Left lobe of liver (tissue), 2 donors: ENCODE data around the gene GRK5. TPM values are rescaled to one million over a fixed set of nuclear protein-coding genes. Genes with fewer than 3 reads are reported as not detected.
"Not testable (repeated sequence)": the region's sequence is repeated elsewhere in the genome, so short reads cannot be mapped to it uniquely, and the experiment has no call there.

Source experiments
- ATAC-seq: fragments of 200-7000 bp; cut with Tn5 transposase; one replicate; pipeline ENCODE4 v1.9.1; 2020; ENCODE audit warnings: mild to moderate bottlenecking, moderate library complexity
- DNase-seq: peaks from one replicate; pipeline ENCODE4 v3.0.0-alpha.2; 2020; ENCODE audit warnings: low spot score
- total RNA-seq: library from RNA; stranded (reverse); gene quantifications from one replicate; pipeline ENCODE4 v1.2.1, GENCODE V29; 2021
- donor health status: DM: no; HTN: no; CAD: no; lungs with moderate emphysema.
- donor health status: DM: no; HTN: yes; CAD: no.

The GRK5 gene
- total RNA-seq, 1 donor from 2014 or later = 8.4 TPM

DNA sequence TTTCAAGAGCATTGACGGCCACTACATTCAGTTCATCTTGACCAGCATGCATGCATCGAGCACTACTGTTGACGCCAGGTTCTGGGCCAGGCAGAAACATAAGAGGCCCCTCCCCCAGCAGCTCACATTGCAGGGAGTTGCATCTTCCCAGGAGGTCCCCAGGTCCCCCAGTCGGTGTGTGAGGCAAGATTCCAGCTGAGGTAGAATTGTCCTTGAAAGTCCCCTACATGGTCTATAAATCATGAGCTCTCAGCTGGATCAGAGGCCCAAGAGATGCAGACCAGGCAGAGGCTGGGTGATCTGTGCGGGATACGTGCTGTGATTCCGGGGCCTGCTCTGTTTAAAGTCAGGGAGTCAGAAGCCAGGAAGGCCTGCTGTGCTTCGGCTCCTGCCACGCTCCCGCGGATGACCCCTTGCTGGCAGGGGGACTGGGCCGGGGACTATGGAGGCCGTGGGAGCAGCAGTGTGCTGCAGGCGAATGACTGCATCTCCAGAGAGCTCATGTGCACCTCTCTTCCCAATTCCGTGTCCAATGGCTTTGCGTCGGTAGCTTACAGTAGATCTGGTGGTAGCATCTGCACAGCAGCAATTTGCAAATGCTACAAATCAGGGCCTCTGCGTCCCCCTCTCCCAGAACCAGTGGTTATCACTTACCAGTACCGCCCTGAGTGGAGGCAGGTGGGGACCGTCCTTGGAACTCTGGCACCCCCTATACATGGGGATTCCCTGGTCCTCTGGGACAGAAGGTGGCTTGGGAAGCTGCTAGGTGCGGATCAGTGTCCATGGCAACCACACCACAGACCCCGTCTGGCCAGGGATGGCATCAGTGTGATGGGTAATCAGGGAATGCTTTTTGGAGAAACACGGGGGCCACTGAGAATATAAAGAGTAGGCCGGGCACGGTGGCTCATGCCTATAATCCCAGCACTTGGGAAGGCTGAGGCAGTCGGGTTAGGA lies 241.5 kb downstream of the GRK5 start:
- no peak for DNase-seq
- ATAC-seq = no peak

DNA sequence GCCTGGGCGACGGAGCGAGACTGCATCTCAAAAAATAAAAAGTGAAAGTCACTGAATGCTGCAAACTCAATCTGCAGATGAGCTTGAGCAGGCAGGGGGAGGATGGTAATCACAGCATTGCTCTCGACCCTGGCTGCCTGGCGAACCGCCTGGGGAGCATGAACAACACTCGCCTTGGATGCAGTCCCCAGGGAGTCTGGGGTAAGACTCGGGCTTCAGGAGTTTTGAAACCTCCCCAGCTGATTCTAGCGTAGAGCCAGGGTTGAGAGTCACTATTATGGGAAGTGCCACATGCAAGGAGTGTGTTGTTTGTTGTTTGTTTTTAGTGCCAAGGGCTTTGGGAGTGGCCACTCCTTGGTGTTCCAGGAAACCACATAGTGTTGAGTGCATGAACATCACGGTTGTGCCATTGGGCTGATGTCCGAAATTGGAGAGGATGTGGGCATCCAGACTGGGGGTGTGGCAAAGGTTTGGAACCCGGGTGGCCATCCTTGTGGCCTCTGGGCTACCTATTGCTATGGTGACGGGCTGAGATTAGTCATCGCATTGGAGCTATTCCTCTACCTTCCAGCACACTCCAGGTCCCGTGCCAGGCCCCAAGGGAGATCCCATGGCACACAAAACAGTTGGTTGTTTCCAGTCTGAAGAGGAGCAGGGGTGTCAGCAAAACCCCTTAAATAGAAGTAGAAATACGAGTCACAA lies 242.5 kb downstream of the GRK5 start:
- ATAC-seq = no peak
- no peak for DNase-seq

DNA sequence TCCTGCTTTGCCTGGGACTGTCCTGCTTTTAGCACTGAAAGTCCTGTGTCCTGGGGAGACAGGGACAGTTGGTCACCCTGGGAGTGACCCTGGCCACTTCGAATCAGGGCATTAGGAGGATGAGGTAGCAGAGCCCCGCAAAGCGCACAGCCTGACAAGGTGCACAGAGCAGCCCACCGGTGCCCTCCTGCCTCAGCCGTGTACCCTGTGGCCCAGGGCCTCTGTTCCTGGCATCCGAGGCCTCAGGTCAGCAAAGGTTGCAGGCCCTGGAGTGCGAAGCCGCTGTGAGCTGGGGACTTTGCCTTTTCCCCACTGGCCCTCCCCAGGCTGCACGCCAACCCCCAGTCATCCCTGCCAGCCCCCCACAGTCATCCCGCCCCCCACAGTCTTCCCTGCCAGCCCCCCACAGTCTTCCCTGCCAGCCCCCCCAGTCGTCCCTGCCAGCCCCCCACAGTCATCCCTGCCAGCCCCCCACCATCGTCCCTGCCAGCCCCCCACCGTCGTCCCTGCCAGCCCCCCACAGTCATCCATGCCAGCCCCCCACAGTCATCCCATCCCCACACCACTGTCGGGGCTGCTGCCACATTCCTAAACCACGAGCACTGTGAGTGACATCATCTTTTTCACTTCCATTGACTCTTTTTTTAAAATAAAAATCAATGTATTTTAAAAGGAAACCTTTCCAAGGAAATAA lies 243.4 kb downstream of the GRK5 start:
- no peak for DNase-seq
- ATAC-seq = no peak

DNA sequence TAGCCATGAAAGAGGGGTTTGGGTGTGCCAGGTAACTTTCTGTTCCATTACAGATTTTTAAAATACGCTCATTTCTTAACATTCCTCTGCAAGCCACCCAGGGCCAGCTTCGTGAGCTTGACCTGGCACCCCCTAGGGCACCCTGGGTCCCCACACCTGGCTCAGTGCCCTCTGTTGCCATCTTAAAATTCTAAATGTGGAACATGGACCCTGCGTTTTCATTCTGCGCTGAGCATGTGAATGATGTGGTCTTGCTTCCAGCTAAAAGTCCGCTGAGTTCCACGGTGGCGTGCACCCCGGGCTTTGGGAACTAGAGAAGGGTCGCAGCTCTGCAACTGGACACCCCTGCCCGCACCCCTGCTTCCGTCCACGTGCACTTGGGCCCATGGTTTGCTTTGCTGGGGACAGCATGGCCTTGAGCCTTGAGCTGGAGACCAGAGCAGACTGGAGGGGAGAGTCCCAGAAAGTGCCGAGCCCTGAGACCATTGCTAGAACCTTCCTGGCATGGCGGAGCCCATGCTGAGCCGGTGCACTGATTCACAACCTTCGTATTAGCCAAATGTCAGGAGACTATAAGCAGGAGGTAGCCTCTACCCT lies 244.0 kb downstream of the GRK5 start:
- ATAC-seq (no peak), DNase-seq (no peak)

DNA sequence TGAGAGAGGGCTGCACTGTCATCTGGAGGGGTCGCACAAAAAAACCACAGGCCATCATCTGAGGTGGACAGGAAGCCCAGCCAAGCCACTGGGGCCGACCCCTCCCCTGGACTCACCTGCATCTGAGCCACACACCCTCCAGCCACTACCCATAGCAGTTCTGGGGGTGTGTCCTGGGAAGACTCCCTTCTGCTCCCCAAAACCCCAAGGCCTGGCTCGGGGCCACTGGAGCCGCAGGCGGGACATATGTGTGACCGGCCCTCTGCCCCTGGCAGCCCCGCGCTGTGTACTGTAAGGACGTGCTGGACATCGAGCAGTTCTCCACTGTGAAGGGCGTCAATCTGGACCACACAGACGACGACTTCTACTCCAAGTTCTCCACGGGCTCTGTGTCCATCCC lies 245.0 kb downstream of the GRK5 start:
- ATAC-seq (no peak), DNase-seq (no peak)

DNA sequence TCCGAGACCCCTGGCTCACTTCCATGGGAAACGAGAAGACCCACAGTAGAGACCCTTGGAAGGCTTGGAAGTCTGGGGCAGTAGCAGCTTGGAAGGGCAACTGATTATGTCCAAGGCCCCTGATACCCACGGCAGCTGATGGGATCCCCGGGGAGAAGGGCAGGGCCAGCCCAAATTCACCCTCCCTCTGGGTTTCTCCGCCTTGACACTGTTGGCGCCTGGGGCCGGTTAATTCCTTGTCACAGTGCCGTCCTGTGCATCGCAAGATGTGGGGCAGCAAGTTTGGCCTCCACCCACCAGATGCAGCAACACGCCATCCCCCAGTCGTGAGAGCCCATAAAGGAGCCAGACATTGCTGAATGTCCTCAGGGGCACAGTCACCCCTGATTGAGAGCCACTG lies 245.9 kb downstream of the GRK5 start:
- DNase-seq (no peak), ATAC-seq (no peak)

DNA sequence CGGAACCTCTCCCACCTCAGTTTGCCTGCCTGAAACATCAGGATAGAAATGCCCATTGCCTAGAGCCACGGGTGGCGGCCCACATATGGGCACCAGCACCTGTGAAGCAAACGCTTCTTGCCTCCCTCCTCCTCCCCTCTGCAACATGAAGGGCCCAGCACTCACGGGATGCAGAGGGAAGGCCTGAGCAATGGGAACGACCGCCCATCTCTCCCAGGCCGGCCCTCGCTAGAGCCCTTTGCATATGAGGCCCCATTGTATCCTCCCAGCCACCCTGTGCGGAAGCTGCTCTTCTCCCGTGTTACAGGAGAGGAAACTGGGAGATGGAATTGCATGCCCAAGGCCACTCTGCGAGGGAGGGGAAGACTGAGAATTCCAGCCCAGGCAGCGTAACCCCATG lies 246.9 kb downstream of the GRK5 start:
- ATAC-seq = no peak

DNA sequence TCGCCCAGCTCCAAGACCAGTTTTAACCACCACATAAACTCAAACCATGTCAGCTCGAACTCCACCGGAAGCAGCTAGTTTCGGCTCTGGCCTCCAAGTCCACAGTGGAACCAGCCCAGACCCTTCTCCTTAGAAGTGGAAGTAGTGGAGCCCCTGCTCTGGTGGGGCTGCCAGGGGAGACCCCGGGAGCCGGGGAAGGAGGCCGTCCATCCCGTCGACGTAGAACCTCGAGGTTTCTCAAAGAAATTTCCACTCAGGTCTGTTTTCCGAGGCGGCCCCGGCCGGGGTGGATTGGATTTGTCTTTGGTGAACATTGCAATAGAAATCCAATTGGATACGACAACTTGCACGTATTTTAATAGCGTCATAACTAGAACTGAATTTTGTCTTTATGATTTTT lies 247.6 kb downstream of the GRK5 start:
- no peak for DNase-seq
- ATAC-seq = no peak

More for the DNA sequence above, 246.9 kb downstream of the GRK5 start:
- no peak for DNase-seq

DNA sequence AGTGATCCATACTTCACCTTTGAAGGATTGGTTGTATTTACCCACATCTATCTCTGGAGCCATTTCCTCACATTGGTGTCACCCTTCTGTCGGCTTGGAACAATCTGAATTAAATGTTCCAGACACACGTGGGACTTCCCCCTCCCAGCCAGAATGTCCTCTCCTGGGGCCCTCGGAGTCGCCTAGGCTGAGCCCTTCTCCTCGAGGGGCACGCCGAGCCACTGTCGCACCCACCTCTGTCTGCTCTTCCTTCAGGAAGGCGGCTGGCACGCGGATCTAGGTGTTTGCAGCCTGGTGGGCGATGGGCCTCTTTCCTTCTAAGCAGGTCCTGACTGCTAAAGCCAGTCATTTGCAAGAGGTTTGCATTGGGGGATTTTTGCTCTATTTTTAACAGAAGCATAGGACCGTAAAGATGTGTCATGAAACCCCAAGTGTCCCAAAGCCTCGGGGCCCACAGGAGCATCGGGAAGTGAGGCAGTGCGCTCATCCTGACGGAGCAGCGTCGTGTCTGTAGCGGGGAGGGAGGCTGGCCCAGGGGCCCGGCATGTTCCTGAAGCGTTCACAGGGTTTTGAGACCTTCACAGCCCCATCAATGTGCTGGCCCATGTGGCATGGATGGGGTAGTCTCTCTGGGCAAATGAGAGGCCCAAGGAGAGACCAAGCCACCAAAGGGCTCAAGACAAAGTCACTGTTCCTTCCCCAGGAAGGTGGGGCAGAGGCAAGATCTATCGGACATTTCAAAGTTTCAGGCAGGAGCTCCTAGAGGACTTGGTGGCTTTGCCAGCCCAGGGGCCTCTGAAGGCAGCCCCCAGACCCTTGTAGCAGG lies 248.5 kb downstream of the GRK5 start:
- DNase-seq = no peak
- no peak for ATAC-seq

DNA sequence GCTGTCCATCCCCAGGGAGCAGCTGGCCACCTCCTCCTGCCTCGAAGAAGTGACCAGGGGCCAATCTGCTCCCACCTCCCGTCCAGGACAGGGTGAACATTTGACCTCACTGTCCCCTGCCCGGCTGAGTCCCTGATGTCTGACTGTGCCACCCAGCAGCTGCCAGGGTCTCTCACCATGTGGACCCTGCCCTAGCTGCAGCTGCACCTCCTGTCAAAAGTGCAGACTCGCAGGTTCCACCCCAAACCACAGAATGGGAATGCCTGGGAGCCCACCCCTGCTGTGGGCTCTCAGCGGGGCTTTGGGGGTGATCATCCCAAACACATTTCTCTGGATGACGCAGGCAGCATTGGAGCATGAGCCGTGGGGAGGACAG lies 249.1 kb downstream of the GRK5 start:
- no peak for DNase-seq
- ATAC-seq = no peak

DNA sequence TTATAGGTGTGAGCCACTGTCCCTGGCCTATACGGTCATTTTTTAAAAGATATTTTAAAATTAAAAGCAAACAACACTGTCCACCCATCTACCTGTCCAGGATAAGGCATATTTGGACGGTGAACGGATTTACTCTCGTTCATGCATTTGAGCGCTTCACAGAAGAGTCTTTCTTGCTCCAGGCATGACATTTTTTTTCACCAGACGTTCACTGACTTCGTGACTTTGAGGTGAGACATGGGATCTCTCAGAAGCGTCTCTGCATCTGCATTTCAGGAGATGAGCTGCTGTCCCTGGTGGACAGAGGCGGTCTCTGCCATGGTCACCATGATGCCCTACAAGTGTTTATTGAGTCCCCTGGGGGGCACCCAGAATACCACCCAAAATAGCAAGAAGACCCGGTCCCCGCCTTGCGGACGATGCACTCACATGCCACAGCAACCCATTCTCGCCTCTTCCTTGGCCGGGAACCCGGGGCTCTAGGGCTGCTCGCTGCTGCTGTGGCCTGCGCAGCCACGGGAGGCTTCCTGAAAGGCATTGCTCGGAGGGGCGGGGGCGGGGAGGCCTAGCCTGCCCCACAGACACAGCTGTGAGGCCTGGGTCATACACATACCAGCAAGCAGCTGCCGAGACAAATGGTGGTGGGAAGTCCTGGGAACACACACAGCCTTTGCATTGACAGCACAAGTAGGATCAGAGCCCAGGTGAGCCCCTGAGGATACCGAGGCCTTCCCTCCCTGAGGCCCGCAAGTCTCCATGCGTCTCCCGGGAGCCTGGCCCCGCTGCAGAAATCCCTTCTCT lies 250.8 kb downstream of the GRK5 start:
- no peak for DNase-seq

DNA sequence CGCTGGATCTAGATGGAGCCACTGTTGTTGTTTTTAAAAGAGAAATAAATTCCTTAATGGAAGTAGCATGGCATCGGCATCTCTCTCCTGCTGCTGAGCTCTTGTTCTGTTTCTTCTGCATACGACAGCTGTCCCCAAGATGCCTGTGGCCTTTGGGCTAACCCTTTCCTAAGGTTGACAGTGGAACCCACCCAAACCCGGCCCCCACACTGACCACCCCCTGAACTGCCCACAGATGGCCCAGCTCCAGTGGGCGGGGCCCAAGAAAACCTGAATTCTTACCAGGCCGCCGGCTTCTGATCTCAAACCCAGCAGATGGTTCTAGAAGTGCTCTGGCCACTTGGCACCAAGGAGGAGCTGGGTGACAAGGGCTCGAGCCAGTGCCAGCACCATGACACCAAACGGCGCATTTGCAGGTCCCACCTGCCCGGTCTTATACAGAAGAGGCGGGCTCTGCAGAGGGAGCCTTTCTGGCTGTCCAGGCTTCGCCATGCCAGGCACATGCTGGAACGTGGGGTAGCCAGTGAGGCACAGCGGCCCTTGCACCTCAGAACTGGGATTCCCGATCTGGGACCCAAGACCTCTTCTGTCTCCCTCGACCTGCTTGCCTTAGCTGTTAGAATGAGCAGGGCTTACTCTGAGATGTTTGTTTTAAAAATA lies 252.4 kb downstream of the GRK5 start:
- no peak for ATAC-seq
- no peak for DNase-seq

More for the DNA sequence above, 250.8 kb downstream of the GRK5 start:
- ATAC-seq = no peak

DNA sequence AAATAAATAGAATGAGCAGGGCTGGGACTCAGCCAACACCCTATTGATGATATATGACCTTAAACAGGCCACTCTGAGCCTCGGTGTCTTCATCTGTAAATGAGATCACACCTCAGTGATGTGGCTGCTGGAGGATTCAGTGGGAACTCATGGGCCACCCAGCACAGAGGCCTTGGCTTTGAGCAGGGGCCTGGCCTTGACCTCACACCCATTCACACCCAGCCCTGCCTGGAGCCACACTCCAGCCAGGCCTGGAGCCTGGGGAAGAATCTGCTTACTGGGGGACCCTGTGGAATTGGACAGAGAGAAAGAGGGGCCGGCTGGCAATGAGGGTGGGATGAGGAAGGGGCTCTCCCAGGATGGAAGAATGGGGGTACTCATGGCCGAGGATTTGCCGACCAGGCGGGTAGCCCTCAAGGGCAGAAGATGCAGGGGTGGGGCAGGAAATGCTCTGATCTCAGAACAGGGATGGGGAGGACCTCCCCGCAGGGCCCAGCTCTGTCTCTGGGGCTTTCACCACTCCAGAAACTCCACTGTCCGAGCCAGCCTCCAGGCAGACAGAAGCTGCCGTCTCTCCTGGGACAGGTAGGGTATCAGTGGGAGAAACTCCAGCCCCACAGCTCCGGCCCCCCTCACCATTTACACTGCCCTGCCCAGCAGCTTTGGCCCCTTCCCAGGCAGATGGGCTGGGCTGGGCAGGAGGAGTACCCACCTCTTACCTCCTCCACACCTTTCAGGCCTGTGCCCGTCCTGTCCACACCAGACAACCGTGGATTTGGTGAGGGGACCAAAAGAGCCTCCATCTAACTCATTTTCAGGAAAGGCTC lies 253.2 kb downstream of the GRK5 start:
- DNase-seq (no peak), ATAC-seq (no peak)

DNA sequence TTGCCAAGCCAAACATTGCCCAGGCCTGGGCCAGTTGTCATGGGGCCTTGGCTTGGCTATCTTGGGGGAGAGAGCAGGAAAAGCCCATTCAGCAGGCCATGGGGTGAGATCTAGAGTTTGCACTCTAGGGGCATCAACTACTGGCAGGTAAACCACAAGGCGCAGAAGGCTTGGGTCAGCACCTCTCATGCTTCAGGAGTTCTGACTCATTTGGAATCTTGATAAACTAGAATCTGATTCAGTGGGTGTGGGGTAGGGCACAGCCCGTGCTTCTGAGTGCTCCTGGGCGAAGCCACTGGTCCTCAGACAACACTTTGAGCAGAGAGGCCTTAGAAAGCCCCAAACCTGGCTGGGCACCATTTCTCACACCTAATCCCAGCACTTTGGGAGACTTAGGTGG lies 254.0 kb downstream of the GRK5 start:
- DNase-seq = no peak
- no peak for ATAC-seq

DNA sequence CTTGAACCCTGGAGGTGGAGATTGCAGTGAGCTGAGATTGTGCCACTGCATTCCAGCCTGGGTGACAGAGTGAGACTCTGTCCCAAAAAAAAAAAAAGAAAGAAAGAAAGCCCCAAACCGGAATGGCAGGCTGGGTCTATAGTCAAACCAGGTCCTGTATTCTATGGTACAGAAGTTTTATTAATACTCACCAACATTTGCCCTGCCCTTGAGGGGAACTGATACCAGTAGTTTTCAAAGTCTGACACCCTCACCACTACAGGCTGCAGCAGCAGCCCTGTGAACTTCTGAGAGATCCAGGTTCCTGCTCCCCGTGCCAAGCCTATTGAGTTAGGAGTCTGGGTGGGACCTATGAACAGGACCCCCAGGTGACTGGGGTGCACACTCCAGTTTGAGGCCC lies 254.6 kb downstream of the GRK5 start:
- DNase-seq = no peak
- ATAC-seq = no peak

DNA sequence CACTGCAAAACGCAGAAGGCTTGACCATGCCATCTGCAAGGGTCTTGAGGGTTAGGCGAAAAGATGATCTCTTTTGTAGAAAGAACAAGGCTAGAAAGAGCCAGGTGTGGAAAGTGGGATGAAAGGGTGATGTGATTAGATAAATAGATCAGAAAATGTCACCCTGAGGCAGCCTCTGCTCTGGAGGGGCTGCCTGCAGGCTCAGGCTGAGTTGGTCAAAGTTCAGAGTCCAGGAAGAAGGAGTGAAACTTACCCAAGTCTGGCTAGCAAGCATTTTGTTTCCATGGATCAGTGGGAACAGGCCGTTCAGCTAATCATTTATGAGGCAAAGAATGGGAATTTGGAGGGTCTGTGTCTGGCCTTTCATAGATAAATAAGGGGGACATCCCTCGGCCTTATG lies 255.4 kb downstream of the GRK5 start:
- no peak for ATAC-seq
- DNase-seq = no peak

DNA sequence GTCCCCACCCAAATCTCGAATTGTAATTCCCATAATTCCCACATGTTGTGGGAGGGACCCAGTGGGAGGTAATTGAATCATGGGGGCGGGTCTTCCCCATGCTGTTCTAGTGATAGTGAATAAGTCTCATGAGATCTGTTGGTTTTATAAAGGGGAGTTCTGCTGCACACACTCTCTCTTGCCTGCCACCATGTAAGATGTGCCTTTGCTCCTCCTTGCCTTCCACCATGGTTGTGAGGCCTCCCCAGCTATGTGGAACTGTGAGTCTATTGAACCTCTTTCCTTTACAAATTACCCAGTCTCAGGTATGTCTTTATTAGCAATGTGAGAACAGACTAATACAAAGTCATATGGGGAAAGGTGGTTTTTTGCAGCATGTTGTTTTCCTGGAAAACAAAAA lies 255.8 kb downstream of the GRK5 start:
- not testable (repeated sequence) for DNase-seq, ATAC-seq

DNA sequence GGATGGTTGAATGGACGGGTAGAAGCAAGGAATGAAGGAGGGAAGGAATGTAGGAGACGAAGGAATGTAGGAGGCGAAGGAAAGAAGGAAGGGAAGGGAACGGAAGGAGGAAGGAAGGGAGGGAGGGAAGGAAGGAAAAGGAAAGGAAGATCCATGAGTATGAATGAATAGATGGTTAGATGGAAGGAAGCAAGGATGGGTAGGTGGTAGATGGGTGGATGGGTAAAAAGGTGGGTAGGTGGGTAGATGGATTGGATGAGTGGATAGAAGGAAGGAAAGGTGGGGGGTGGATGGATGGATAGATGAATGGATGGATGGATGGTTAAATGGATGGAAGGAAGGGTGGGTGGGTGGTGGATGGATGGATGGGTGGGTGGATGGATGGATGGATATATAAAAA lies 257.7 kb downstream of the GRK5 start:
- DNase-seq = no peak
- ATAC-seq = no peak
